Measurements from ENCODE around the gene TMEM163.

DNA sequence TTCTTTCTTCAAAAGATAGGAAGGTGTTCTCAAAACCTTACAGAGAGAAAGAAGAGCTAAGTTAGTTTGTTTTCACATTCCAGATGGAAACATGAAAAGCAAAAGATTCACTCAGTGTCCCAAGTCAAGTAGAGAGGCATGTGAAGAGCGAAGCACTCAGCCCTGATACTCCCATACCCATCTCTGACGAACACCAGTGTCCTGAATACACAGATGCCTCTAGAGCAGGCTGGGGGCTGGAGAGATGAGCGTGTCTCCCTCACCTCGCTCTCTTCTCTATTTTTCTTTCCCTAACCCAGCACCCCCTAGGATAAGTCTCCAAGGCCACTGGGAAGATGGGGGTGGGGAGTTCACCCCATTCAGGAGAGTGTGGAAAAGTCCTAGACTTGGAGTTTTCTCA lies 227.8 kb downstream of the TMEM163 start:
- TF ChIP-seq POLR2A (IDR thresholded peaks at IDR 0.05; ENCODE audit: low read depth, low read length) (no peak), POLR2AphosphoS5 (IDR thresholded peaks at IDR 0.05; ENCODE audit: low read depth, low read length) (no peak), TAF1 (IDR thresholded peaks at IDR 0.05; ENCODE audit: low read depth, low read length) (no peak), PAX5 (IDR thresholded peaks at IDR 0.05; ENCODE audit: insufficient read depth, low read length, severe bottlenecking) (no peak)
